ENCODE data around the gene FUS.

DNA sequence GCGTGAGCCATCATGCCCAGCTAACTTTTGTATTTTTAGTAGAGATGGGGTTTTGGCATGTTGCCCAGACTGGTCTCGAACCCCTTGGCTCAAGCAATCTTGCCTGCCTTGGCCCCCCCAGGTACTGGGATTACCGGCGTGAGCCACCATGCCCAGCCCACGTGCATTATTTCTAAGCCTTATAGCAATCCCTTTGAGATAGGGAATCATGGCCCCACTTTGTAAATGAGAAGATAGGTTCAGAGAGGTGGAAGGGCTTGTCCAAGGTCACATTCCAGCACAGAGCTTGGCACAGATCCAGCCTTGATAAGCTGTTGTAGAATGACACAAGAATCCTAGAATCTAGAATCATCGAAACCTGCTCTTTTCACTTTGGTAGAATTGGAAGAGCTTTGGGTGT is 26.8 kb downstream of the FUS start:
- TF ChIP-seq CTCF (optimal IDR thresholded peaks at IDR 0.05 in 1 of 3, IDR thresholded peaks at IDR 0.05 in 1 of 3, conservative IDR thresholded peaks at IDR 0.05 in 1 of 3; ENCODE audit: extremely low read depth in 1 of 3, insufficient read depth in 2 of 3, low read length in 3 of 3) (no peak), EZH2 (IDR thresholded peaks at IDR 0.05; ENCODE audit: low read length) (no peak)
